A549 (cell line): ENCODE measurements around the gene TFCP2.

ENCODE experiments used
- CEBPB ChIP-seq, 2 experiments: fragments of >200 bp in 1 of 2; sonication (Bioruptor Twin) in 1 of 2; formaldehyde crosslinking in 1 of 2; IDR thresholded peaks; 2 replicates each; pipeline ENCODE4 v1.6.1; 2012 to 2016
- EHMT2 ChIP-seq: fragments of 200-600 bp; sonication (generic); IDR thresholded peaks from 2 replicates; pipeline ENCODE4 v1.6.1; 2016; ENCODE audit warnings: antibody characterized with exemption, low read depth, mild to moderate bottlenecking, moderate library complexity
- GATA3 ChIP-seq: IDR thresholded peaks from 2 replicates; pipeline ENCODE4 v1.6.1; 2012; ENCODE audit warnings: borderline replicate concordance
- MAX ChIP-seq: IDR thresholded peaks from 2 replicates; pipeline ENCODE4 v1.6.1; 2012
- POLR2A ChIP-seq: IDR thresholded peaks from 2 replicates; pipeline ENCODE4 v1.6.1; 2012; ENCODE audit warnings: mild to moderate bottlenecking, low read length
- TF ChIP-seq, protein P1 (sequence below): fragments of >200 bp; sonication (Bioruptor Twin); formaldehyde crosslinking; IDR thresholded peaks from 3 replicates; pipeline ENCODE4 v1.5.1; 2016
- TF ChIP-seq, protein P2 (sequence below): fragments of 450-650 bp; IDR thresholded peaks from 2 replicates; pipeline ENCODE4 v1.6.1; 2014; ENCODE audit warnings: antibody characterized with exemption
- TF ChIP-seq, protein P3 (sequence below): fragments of 200-600 bp; sonication (generic); IDR thresholded peaks from 2 replicates; pipeline ENCODE4 v1.6.1; 2016; ENCODE audit warnings: antibody characterized with exemption, mild to moderate bottlenecking, moderate library complexity

- TF ChIP-seq, protein P1, sequence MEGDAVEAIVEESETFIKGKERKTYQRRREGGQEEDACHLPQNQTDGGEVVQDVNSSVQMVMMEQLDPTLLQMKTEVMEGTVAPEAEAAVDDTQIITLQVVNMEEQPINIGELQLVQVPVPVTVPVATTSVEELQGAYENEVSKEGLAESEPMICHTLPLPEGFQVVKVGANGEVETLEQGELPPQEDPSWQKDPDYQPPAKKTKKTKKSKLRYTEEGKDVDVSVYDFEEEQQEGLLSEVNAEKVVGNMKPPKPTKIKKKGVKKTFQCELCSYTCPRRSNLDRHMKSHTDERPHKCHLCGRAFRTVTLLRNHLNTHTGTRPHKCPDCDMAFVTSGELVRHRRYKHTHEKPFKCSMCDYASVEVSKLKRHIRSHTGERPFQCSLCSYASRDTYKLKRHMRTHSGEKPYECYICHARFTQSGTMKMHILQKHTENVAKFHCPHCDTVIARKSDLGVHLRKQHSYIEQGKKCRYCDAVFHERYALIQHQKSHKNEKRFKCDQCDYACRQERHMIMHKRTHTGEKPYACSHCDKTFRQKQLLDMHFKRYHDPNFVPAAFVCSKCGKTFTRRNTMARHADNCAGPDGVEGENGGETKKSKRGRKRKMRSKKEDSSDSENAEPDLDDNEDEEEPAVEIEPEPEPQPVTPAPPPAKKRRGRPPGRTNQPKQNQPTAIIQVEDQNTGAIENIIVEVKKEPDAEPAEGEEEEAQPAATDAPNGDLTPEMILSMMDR: no peak
- TF ChIP-seq GATA3 (no peak), POLR2A (no peak), CEBPB (IDR thresholded peaks at IDR 0.05) (peak; percentile 26 to 77; a peak in 3 of 4 replicates), EHMT2 (no peak), MAX (no peak)
- TF ChIP-seq, protein P2, sequence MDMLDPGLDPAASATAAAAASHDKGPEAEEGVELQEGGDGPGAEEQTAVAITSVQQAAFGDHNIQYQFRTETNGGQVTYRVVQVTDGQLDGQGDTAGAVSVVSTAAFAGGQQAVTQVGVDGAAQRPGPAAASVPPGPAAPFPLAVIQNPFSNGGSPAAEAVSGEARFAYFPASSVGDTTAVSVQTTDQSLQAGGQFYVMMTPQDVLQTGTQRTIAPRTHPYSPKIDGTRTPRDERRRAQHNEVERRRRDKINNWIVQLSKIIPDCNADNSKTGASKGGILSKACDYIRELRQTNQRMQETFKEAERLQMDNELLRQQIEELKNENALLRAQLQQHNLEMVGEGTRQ: no peak
- TF ChIP-seq, protein P3, sequence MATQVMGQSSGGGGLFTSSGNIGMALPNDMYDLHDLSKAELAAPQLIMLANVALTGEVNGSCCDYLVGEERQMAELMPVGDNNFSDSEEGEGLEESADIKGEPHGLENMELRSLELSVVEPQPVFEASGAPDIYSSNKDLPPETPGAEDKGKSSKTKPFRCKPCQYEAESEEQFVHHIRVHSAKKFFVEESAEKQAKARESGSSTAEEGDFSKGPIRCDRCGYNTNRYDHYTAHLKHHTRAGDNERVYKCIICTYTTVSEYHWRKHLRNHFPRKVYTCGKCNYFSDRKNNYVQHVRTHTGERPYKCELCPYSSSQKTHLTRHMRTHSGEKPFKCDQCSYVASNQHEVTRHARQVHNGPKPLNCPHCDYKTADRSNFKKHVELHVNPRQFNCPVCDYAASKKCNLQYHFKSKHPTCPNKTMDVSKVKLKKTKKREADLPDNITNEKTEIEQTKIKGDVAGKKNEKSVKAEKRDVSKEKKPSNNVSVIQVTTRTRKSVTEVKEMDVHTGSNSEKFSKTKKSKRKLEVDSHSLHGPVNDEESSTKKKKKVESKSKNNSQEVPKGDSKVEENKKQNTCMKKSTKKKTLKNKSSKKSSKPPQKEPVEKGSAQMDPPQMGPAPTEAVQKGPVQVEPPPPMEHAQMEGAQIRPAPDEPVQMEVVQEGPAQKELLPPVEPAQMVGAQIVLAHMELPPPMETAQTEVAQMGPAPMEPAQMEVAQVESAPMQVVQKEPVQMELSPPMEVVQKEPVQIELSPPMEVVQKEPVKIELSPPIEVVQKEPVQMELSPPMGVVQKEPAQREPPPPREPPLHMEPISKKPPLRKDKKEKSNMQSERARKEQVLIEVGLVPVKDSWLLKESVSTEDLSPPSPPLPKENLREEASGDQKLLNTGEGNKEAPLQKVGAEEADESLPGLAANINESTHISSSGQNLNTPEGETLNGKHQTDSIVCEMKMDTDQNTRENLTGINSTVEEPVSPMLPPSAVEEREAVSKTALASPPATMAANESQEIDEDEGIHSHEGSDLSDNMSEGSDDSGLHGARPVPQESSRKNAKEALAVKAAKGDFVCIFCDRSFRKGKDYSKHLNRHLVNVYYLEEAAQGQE: no peak
Measured at GRCh38 chr12:51090705-51091229, 82.2 kb downstream of the TFCP2 start.
